T1000 (cell line): ENCODE results near the gene NACC2.
"Not testable (repeated sequence)": the region's sequence is repeated elsewhere in the genome, so short reads cannot be mapped to it uniquely, and the experiment has no call there.

Experiments used
- DNase-seq: peaks from one replicate; lab custom pipeline; 2025; ENCODE audit warnings: mixed read lengths; lab: John Stamatoyannopoulos, UW

Gene NACC2

DNA sequence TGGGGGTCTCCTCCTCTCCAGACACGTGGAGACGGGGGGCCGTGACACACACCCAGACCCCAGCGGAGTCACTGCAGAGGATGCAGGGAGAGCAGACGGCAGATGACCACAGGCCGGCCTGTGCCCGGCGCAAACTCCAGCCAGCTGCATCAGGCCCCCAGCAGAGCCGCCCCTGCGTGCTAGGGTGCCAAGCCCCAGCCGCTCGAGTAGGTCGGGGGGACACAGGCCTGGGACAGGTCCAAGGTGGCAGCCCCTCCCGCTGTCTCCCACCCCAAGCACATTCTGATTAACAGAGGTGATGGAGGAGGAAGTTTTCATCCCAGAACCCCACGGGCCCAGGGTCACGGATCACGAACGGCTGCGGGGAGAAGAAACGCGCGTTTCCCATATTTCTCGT, 14.4 kb downstream of the NACC2 start:
- DNase-seq, result no peak

DNA sequence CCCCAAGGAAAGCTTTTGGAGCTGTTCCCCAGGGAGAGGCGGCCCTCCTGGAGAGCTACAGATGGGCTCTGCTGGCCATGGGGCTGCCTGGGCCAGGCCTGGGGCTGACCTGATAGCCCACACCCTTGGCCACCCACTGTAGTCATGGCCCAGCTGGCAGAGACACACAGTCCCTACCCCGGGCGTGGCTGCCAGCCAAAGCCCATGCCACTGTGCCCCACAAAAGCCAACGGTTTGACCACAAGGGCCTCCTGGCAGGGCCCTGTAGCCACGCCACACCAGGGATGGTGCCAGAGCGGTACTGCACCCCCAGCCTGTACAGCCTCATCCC, 15.2 kb downstream of the NACC2 start:
- no peak for DNase-seq

GRCh38 chr9:136079211-136079915, 15.7 kb downstream of the NACC2 start:
- no peak for DNase-seq

DNA sequence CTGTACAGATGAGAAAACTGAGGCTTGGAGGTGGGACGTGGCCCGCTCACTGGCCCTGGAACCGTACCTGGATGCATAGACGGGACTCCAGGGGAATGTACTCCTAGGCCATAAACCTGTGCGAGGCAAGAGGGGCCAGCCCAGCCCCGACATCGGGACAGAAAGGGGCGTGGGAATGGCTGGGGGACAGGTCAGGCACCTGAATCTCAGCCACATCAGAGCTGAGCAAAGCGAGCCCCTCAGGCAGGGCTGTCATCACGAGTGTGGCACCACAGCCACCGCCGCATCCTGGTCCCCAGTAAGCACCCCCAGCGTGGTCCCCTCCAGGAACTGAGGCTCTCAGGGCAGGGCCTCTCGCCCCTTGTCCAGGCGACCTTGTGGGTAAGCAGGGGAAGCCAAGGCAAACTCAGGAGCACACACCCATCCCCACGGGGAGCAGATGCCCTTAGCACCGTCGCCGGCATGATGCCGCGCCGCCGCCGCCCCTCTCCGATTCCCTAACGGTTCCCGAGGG, 16.5 kb downstream of the NACC2 start:
- DNase-seq, result no peak

GRCh38 chr9:136078024-136078423, 17.1 kb downstream of the NACC2 start:
- DNase-seq, result no peak

- DNase-seq, result no peak
These were observed 17.6 kb downstream of the NACC2 start for GRCh38 chr9:136077491-136077890.

DNA sequence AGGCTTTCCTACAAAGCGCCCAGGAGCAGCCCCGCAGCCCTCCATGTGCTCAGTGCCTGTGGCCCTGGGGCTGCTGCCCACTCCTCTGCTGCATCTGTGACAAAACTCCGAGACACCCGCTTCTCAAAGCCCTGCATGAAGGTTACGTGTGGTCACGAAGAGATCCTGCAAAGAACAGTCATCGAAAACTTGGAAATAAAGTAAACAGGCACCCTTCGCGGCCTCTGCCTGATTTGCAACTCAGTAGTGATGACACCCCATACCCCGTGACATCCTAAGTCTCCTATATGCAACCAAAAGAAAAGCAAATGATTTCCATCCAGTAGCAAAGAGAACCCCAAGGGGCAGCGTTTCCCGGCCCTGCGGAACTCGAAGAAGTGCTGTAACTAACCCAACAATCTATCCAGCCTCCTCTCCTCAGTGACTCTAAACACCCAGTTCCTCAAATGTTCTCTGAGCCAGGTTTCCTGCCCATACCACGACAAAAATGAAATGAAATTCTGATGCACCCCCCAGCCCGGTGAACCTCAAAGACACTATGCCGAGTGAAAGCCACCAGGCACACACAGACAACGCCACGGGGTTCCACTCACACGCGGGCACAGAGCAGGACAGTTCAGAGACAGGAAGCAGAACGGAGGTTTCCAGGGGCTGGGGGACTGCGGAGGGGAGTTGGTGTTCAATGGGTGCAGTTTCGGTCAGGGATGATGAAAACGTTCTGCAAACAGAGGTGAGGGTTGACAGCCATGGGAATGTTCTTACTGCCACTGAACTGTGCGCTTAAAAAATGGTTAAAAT, 19.0 kb downstream of the NACC2 start:
- DNase-seq, result no peak

- DNase-seq, result no peak
These were observed 19.8 kb downstream of the NACC2 start for GRCh38 chr9:136075134-136075841.

- DNase-seq, result no peak
These were observed 20.4 kb downstream of the NACC2 start for GRCh38 chr9:136074706-136075105.

DNA sequence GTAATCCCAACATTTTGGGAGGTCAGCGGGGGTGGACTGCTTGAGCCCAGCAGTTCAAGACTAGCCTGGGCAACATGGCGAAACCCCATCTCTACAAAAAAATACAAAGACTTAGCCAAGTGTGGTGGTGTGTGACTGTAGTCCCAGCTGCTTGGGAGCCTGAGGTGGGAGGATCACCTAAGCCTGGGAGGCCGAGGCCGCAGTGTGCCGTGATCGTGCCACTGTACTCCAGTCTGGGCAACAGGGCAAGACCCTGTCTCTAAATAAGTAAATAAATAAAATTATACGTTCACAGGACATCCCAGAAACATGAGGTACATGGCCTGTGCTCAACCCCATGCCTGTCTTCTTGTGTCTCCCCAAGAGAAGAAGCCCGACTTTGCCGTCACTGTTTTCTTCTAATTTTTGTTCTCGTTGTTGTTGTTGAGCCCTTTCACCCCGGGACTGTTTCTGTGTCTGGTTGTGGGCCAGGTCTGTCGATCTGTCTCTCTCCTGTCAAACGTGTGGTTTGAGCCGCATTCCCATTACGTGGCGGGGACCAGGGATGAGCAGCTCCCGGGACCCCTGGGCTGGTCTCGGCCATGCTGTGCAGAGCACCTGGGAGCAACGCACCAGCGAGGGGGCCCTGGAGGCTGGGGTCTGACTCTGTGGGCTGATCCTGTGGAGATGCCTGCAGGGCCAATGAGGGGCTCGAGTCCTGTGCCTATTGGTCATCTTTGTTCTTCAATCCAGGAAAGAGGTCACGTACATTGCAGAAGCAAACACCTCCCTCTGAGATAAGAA, 32.2 kb downstream of the NACC2 start:
- no peak for DNase-seq

DNA sequence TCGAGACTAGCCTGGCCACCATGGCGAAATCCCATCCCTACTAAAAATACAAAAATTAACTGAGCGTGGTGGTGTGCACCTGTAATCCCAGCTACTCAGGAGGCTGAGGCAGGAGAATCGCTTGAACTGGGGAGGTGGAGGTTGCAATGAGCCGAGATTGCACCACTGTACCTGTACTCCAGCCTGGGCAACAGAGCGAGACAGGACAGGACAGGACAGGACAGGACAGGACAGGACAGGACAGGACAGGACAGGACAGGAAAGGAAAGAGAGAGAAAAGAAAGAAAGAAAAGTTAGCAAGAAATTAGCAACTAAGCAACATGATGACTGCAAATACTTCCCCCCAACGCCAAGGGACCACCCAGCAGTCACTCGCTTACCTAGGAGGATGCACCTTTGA, 33.2 kb downstream of the NACC2 start:
- not testable (repeated sequence) for DNase-seq

DNA sequence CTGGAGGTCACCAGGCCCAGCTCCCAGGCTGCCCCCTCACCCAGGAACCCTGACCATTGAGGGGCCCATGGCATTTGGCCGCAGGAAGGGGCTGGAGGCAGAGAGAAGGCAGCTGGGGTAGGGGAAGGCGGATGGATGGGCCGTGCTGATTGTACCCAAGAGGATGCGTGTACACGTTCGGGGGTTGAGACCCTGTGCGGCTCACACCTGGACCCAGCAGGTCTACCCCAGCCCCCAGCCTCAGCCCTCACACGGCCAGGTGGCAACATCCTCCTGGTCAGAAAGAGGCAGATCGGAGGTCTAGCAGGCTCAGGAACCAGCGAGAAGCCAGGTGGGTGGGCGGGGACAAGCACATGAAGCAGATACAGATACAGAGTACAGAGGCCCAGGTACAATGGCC, 33.7 kb downstream of the NACC2 start:
- no peak for DNase-seq

DNA sequence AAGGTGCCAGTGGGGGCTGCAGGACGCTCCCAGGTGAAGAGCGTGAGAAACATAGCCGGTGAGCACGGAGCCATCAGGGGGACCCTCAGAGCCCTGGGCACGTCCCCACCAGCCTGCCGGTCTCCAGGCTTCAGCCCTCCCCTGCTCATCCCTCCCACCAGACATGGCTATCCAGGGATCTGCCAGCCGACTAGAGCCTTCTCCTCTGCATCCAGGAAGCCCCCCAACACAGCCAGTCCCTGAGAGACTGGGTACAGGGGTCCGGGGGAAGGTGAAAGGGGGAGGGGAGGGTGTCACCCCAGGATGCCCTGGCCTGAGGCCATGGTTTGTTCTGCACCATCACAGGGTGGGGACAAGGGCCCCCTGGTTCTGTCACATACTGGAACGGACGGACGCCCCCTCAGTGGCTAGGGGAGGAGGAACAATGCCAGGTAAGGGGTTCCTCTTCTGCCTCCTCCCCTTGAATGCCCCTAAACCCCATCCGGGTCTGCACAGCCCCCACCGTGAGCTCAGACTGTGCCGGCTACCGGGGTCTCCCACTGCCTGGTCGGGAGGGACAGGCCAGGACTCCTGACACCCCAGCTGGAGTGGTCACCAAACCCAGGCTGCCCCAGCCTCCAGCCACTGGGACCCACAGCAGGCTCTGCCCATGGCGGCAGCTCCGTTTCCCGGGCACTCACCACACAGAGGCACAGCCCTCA, 34.3 kb downstream of the NACC2 start:
- no peak for DNase-seq

DNA sequence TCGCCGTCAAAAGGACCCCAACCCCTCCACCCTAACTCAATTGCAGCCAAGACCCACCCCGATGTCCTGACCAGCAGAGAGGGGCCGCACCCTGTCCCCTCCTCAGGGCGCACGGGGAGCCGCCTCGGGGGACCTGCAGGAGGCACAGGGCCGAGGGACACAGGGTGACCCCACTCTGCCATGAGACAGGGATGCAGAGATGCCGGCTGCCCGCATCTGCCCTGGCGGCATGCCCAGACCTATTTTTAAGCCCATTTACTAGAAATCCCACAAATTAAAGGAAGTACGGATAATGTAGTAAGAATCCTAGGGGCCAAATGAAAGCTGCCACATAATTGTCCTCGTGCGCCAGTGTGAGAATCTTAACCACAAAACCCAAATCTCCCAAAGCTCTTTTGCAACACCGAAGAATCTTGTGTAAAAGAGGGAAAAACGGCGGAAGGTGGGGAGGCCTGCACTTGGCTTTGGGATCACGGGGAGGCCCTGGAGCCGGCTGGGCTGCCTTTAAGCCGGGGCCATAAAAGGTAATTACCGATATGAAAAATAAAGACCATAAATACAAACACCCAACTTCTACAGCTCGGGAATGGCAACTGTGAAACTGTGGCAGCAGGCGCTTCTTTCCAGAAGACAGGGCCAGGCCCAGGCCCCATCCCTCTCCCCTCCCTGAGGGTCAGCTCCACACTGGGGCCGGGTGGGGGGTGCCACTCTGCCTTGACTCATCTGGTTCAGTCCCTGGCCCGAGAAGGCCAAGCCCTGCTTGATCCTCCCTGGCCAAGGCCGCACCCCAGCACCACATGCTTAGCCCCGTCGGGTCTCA, 35.0 kb downstream of the NACC2 start:
- DNase-seq, result no peak

GRCh38 chr9:136059321-136059791, 35.7 kb downstream of the NACC2 start:
- DNase-seq, result no peak

- no peak for DNase-seq
These were observed 36.2 kb downstream of the NACC2 start for GRCh38 chr9:136058801-136059302.

DNA sequence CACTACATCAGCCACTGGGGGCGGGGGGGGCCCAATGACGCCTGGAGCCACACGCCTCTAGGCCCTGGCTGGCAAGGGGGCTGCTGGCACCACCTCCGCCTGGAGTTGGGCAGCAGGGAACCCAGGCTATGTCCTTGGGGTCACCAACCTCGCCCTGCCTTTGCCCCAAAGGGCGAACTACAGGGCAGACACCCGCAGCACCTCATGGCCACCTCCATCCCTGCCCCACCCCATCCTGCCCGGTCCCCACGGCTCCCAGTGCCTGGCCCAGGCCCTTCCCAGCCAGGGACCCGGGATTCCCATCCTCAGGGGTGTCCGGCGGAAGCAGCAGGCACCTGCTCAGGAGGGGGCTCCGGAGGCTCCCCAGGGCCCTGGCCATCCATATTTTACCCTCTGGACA, 37.0 kb downstream of the NACC2 start:
- no peak for DNase-seq

- no peak for DNase-seq
These were observed 37.6 kb downstream of the NACC2 start for GRCh38 chr9:136057236-136058081.

GRCh38 chr9:136056546-136057235, 38.4 kb downstream of the NACC2 start:
- no peak for DNase-seq
